Ishikawa (cell line): ENCODE measurements around the gene ITIH1.

Experiments used
- CEBPB ChIP-seq: IDR thresholded peaks from 2 replicates; pipeline ENCODE4 v1.6.1; 2012
- CREB1 ChIP-seq: IDR thresholded peaks from 2 replicates; pipeline ENCODE4 v1.6.1; 2012; ENCODE audit warnings: low read depth
- EGR1 ChIP-seq: IDR thresholded peaks from 2 replicates; pipeline ENCODE4 v1.6.1; 2012
- EP300 ChIP-seq: IDR thresholded peaks from 2 replicates; pipeline ENCODE4 v1.6.1; 2012; ENCODE audit warnings: borderline replicate concordance
- FOXM1 ChIP-seq: IDR thresholded peaks from 2 replicates; pipeline ENCODE4 v1.6.1; 2012; ENCODE audit warnings: low read depth, borderline replicate concordance
- MAX ChIP-seq: IDR thresholded peaks from 2 replicates; pipeline ENCODE4 v1.6.1; 2012
- NFIC ChIP-seq: IDR thresholded peaks from 2 replicates; pipeline ENCODE4 v1.6.1; 2012
- RAD21 ChIP-seq: IDR thresholded peaks from 2 replicates; pipeline ENCODE4 v1.6.1; 2012; ENCODE audit warnings: low read depth
- REST ChIP-seq: IDR thresholded peaks from 2 replicates; pipeline ENCODE4 v1.6.1; 2012; ENCODE audit warnings: low read depth, mild to moderate bottlenecking
- TAF1 ChIP-seq: IDR thresholded peaks from 2 replicates; pipeline ENCODE4 v1.6.1; 2012; ENCODE audit warnings: low read depth, mild to moderate bottlenecking
- TCF12 ChIP-seq: IDR thresholded peaks from 2 replicates; pipeline ENCODE4 v1.6.1; 2012; ENCODE audit warnings: low read depth
- TEAD4 ChIP-seq: IDR thresholded peaks from 2 replicates; pipeline ENCODE4 v1.6.1; 2012
- USF1 ChIP-seq: IDR thresholded peaks from 2 replicates; pipeline ENCODE4 v1.6.1; 2012
- YY1 ChIP-seq: IDR thresholded peaks from 2 replicates; pipeline ENCODE4 v1.6.1; 2012; ENCODE audit warnings: low read depth
- ZBTB7A ChIP-seq: IDR thresholded peaks from 2 replicates; pipeline ENCODE4 v1.6.1; 2012; ENCODE audit warnings: low read depth

Gene ITIH1

GRCh38 chr3:52831500-52832301 is 54.3 kb downstream of the ITIH1 start:
- TF ChIP-seq TAF1, result no peak
- no peak for TF ChIP-seq ZBTB7A
- no peak for TF ChIP-seq TCF12
- peak; percentile 59 for TF ChIP-seq NFIC
- TF ChIP-seq YY1, result no peak

- TF ChIP-seq TCF12 (no peak), TEAD4 (no peak), NFIC (no peak), RAD21 (no peak)
Observed at GRCh38 chr3:52833202-52833601, 55.8 kb downstream of the ITIH1 start.

DNA sequence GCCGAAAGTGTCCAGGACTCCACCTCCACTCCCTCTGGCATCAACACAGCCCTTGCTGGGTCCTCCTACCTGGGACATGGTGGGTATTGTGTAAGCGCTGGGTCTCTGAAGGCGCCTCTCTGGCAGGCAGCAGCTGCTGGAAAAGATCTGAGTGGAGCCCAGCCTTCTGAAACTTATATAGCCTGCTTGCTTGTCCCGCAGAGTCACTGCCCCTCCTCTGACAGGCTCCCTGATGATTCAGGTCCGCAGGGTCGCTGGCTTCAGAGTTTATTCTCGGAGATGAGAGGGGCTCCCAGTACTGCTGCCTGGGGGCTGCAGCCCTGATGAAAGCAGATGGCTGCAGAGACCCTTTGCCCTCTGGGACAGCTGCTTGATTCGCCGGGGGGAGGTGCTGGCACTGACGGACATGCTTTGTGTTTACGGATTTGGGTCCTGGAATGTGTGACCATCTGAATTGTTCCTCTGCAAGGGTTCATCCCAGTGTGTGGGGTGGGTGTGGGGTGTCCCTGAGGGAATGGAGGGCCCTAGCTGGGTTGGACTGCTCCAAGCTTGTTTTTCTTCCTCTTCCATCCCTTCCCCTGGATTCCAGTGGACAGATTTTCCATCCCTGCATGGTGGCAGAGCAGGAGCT is 57.6 kb downstream of the ITIH1 start, which contains the start of gene MUSTN1:
Gene MUSTN1 (minus strand): TSS at position 149 of the 631 bp plus-strand sequence. CDS start 71 bp downstream, at position 78.
- no peak for TF ChIP-seq NFIC
- no peak for TF ChIP-seq EGR1
- TF ChIP-seq RAD21, result no peak
- TF ChIP-seq ZBTB7A, result no peak
- no peak for TF ChIP-seq CREB1
- no peak for TF ChIP-seq TAF1
- TF ChIP-seq TCF12, result no peak
- no peak for TF ChIP-seq MAX
- no peak for TF ChIP-seq YY1
- TF ChIP-seq TEAD4, result no peak
- no peak for TF ChIP-seq CEBPB
- TF ChIP-seq FOXM1, result no peak

GRCh38 chr3:52835766-52836470 is 58.5 kb downstream of the ITIH1 start:
- no peak for TF ChIP-seq TCF12
- TF ChIP-seq ZBTB7A, result no peak
- TF ChIP-seq REST, result no peak
- no peak for TF ChIP-seq TAF1
- TF ChIP-seq USF1, result no peak
- TF ChIP-seq MAX, result no peak
- TF ChIP-seq RAD21, result no peak
- TF ChIP-seq NFIC, result no peak
- no peak for TF ChIP-seq EP300
- TF ChIP-seq YY1, result no peak
- no peak for TF ChIP-seq CEBPB
- TF ChIP-seq TEAD4, result no peak
- TF ChIP-seq EGR1, result no peak
- TF ChIP-seq FOXM1, result no peak
- TF ChIP-seq CREB1, result no peak

GRCh38 chr3:52836471-52836845 is 59.1 kb downstream of the ITIH1 start:
- TF ChIP-seq TCF12 (no peak), CEBPB (no peak), REST (no peak), TEAD4 (no peak), NFIC (no peak), ZBTB7A (no peak), EP300 (no peak), FOXM1 (no peak), USF1 (no peak), MAX (no peak)
